Forelimb muscle (tissue), 1 donor: ENCODE results near the gene TTYH3. TPM values are rescaled to one million over a fixed set of nuclear protein-coding genes. Genes with fewer than 3 reads are reported as not detected.
"Not testable (repeated sequence)": the region's sequence is repeated elsewhere in the genome, so short reads cannot be mapped to it uniquely, and the experiment has no call there.

Source experiments
- DNase-seq: peaks from one replicate; pipeline ENCODE4 v3.0.0-alpha.2; 2013; ENCODE audit warnings: low read depth
- polyA plus RNA-seq: library from polyadenylated mRNA; unstranded; fragments of 120-200 nt; gene quantifications from one replicate; pipeline ENCODE4 v1.2.1, GENCODE V29; 2013; ENCODE audit not compliant: insufficient read length

TTYH3 gene
- polyA plus RNA-seq, 1 donor: 71.4 TPM

GRCh38 chr7:2688409-2689342, 56.9 kb downstream of the TTYH3 start:
- no peak for DNase-seq

DNA sequence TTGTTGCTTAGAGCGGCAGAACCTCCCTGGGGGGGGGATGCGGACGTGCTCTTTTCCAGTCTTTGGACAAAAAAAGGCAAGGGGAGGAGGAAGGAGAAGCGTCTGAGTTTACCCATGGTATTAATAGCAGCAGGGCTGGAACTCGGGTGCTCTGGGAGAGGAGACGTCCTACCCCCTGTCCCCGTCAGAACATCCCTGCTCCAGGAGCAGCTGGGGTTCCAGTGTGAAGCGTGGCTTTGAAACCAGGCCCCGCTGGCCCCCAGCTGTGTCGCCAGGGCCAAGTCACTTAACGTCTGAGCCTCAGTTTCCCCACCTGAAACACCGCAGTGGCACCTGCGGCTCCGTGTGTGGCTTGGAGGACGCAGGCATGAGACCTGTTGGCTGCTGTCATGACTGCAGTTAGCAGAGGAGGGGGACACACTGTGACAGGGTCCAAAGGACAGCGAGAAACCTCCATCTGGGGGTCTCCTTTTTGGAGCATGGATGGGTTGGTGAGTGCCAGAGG, 57.6 kb downstream of the TTYH3 start:
- no peak for DNase-seq

DNA sequence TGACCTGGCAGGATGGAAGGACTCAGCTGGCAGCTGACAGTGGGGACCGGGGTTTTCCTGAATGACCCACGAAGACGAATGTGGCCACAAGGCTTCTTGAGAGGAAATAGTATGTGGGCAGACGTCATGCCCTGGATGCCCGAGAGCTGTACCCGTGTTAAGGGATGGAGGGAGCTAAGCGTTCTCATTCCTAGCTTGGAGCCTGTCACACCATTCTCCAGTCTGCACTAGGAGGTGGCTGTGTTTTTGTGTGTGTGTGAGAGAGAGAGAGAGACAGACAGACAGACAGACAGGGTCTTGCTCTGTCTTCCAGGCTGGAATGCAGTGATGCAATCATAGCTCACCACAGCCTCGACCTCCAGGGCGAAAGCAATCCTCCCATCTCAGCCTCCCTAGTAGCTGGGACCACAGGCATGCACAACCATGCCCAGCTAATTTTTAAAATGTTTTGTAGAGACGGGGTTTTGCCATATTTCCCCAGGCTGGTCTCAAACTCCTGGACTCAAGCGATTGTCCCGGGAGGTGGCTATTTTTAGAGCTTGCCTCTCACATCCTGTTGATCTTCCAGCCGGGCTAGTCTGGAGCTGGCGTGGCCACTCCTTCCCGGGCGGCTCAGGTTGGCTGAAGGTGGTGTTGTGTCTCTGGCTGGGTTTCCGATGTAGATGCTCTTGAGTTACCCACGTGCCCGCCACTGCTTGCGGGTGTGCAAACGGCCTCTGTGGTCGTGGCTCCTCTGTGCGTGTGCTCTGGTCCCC, 58.3 kb downstream of the TTYH3 start:
- DNase-seq: no peak

DNA sequence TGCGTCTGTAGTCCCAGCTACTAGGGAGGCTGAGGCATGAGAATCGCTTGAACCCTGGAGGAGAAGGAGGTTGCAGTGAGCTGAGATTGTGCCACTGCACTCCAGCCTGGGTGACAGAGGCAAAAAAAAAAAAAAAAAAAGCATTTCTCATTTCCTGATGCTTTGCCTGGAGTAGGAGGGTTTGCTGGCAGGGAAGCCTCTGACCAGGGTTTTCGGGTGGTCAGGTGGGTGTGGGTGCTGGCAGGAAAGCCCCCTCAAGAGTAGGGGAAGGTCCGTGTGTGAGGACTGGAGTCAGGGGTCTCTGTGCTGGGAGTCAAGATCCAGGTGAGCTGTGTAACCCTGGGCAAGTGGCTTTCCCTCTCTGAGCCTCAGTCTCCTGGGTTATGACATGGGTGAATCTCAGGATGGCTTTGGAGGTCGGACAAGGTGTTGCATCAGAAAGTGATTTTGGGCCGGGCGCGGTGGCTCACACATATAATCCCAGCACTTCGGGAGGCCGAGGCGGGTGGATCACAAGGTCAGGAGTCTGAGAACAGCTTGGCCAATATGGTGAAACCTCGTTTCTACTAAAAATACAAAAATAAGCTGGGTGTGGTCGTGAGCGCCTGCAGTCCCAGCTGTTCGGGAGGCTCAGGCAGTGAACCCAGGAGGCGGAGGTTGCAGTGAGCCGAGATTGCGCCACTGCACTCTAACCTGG, 59.4 kb downstream of the TTYH3 start:
- DNase-seq: no peak

DNA sequence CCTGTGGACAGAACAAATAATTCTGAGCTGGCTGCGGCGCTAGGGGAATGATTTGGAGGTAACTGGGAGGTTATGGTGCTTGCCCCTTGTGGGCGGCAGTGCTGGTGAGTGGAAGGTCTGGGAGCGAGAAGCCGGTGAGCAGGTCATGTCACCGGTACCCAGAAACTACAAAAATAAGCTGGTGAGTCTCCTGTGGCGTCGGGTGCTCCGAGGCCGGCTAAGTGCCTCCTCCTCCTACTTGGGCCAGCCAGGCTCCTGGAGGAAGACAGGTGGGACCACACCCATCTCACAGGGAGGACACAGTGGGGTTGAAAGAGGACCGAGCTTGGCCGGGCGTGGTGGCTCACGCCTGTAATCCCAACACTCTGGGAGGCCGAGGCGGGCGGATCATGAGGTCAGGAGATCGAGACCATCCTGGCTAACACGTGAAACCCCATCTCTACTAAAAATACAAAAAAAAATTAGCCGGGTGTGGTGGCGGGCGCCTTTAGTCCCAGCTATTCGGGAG, 60.2 kb downstream of the TTYH3 start:
- DNase-seq: not testable (repeated sequence)

GRCh38 chr7:2692543-2692942, 60.8 kb downstream of the TTYH3 start:
- no peak for DNase-seq

GRCh38 chr7:2693420-2694121, 61.8 kb downstream of the TTYH3 start:
- DNase-seq: not testable (repeated sequence)

DNA sequence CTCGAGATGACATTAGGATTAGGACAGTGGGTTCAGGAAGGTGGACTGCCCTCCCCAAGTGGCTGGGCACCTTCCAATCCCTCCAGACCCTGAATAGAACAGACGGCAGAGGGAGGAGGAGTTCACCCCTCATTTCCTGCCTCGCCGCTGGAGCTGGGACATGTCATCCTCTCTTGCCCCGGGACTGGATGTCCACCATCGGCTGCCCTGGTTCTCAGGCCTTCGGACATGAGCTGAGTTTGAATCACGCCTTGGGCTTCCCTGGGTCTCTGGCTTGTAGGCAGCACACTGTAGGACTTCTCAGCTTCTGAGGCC, 62.3 kb downstream of the TTYH3 start:
- DNase-seq: not testable (repeated sequence)

DNA sequence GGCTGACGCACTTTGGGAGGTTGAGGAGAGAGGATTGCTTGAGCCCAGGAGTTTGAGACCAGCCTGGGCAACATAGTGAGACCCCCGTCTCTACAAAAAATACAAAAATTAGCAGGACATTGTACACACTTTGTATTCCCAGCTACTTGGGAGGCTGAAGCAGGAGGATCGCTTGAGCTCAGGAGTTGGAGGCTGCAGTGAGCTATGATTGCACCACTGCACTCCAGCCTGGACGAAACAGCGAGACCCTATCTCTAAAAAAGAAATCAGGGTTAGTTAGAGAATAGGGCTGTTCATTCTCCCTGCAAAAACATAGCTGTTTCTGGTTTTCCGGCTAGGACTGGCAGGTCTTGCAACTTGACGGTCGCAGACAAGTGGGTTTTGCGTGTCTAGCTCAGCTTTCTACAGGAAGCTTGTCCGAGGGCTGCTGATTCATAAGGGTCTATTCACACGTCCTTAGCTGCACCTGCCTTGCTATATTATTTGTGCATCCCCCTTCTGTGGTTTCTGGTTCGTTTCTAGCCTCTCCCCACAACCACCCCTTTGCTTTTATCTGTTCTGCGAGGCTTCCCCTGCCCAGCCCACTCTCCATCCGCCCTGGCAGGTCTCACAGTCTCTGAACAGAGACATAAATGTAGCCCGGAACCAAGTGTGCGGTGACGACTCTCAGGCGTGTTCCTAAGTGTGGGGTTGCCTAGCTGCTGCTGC, 66.9 kb downstream of the TTYH3 start:
- DNase-seq: no peak

GRCh38 chr7:2699289-2699620, 67.5 kb downstream of the TTYH3 start:
- no peak for DNase-seq

- no peak for DNase-seq
Measured at GRCh38 chr7:2700141-2700850, 68.5 kb downstream of the TTYH3 start.

DNA sequence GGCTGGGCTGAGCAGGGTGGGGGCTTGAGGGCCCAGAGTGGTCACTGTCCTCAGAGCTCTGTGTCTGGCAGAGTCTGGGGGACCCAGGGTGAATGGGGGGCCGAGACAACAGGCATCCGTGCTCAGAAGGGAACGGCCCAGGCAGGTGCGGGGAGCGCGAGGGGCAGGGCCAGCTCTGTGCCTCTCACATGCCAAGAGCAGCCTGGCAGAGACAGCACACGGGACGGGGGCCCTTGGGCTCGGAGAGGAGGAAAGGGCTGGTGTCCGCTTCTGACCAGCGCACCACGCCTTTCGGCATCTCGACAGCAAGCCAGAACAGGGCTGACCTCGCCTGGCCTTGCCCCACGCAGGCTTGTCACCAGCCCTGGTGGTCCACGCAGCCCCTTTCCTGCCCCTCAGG, 69.6 kb downstream of the TTYH3 start:
- DNase-seq: no peak

DNA sequence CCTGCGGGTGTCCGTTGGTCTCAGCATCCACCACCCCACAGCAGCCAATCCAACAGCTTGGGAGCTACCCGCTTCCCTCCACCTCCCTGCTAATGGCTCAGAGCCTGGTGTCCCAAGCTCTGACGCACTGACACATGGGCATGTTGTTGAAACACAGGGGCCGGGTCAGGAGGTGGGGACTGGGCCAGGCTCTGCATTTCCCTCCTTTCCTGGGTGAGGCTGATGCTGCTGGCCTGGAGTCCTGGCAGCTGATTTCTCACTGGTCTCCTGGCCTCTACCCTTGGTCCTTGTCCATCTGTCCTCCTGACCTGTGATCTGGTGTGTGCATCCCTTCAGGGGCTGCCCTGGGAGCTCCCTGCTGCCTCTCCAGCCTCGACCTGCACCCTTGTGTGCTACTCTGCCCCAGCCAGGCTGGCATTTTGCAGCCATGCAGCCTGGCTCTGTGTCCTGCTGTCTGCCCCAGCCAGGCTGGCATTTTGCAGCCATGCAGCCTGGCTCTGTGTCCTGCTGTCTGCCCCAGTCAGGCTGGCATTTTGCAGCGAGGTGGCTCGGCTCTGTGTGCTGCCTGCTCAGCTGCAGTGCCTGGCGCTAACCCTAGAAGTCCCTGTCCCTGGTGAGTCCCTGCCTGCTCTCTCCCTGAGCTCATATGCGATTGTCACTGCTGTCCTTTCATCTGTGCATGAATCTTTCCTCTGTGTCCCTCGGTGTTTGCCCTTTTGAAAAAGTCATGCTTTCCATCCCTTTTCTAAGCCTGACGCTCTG, 70.2 kb downstream of the TTYH3 start:
- no peak for DNase-seq

GRCh38 chr7:2702594-2702957, 70.8 kb downstream of the TTYH3 start:
- no peak for DNase-seq

DNA sequence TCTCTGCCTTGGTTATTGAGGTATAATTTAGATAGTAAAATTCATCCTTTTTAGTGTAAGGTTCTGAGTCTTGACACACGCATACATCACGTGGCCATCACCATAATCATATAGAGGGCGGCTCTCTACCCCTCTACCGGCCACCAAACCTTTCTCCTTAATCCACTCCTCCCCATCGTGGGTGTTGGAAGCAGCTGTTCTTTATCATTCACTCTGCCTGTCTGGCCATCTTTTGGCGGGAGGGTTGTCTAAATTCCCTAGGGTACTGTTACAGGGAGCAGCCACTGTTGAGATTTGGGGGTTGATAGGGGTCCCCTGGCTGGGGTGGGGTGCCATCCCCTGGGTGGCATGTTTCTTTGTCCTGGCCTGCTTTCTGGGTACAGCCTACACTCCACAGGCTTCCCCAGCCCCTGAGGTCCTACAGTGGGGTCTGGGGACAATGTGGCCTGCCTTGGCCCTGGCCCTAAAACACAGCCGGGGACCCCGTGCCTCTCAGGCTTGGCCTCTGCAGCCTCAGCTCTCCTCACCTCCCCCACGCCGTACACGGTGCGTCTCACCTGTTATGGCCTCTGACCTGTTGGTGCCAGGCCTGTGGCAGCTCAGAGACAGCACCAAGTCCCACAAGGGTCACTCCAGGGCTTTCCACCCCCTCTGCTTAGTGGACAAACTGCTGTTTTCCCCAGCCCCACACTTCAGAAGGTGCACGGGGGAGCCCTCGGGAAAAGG, 73.7 kb downstream of the TTYH3 start:
- no peak for DNase-seq

- no peak for DNase-seq
Measured at GRCh38 chr7:2706685-2707126, 74.9 kb downstream of the TTYH3 start.

DNA sequence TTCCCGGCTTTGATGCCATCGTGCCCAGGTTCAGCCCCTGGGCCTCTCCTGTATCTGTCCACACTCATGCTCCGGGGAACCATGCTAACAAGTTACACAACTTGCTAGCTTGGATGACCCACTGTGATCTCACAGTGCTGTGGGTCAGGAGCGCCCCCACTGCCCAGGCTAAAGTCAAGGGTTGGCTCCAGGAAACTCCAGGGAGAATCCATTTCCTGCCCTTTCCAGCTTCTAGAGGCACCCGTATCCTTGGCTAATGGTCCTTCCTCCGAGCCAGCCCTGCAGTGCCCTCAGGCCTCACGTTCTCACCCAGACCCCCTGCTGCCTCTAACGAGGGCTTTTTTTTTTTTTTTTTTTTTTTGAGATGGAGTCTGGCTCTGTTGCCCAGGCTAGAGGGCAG, 75.7 kb downstream of the TTYH3 start:
- DNase-seq: no peak

DNA sequence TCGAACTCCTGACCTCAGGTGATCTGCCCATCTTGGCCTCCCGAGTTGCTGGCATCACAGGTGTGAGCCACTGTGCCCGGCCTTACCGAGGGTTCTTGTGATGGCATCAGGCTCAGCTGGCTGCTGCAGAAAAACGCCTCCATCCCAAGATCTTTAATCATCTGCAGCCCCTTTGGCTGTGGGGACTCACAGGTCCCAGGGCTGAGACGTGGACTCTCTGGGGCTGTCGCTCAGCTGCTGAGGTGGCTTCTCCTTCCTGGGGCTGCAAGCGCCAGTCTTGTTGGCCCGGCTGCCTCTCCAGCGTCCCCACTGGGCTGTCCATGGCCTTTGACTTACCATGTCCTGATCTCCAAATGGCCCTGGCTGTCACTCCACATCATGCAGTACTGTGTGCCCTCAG, 76.3 kb downstream of the TTYH3 start:
- no peak for DNase-seq
